Common myeloid progenitor, CD34-positive (primary cell): ENCODE measurements around the gene SLCO2B1.

Experiments
- CTCF ChIA-PET: fragments of 350-600 bp; sonication (Branson Sonifier 250); formaldehyde crosslinking; loops from one replicate; lab custom pipeline; 2021; ENCODE audit warnings: antibody characterized with exemption; lab: Charles Lee
- POLR2A ChIA-PET: fragments of 350-600 bp; sonication (Branson Sonifier 250); formaldehyde crosslinking; loops from one replicate; lab custom pipeline; 2021; ENCODE audit warnings: antibody characterized with exemption; lab: Charles Lee
- DNase-seq, 3 donors: peaks; one replicate each; pipeline versions ENCODE4 v3.0.0 to v3.0.0-alpha.2; 2013
- H3K27ac ChIP-seq, 2 experiments: 1 replicate in 1 of 2; 2 replicates in 1 of 2; pipeline ENCODE4 v1.7.0; 2013; ENCODE audit warnings: inconsistent platforms in 2 of 2, low read length in 2 of 2, mild to moderate bottlenecking in 2 of 2, low read depth in 1 of 2, moderate library complexity in 1 of 2; ENCODE audit not compliant: severe bottlenecking in 2 of 2, insufficient read depth in 1 of 2, poor library complexity in 1 of 2
- H3K27me3 ChIP-seq, 5 experiments: replicated peaks in 2 of 5; 1 replicate in 3 of 5; 2 replicates in 2 of 5; pipeline versions ENCODE4 v1.6.1 to v1.7.0; 2013; ENCODE audit warnings: low read length in 4 of 5, mild to moderate bottlenecking in 2 of 5, moderate library complexity in 2 of 5, inconsistent platforms in 1 of 5; ENCODE audit not compliant: insufficient read depth in 5 of 5, control insufficient read depth in 4 of 5
- H3K36me3 ChIP-seq, 4 experiments: 1 replicate in 2 of 4; 2 replicates in 2 of 4; pipeline versions ENCODE4 v1.6.1 to v1.7.0; 2013; ENCODE audit warnings: low read length in 3 of 4, control low read depth in 1 of 4, mild to moderate bottlenecking in 1 of 4; ENCODE audit not compliant: control insufficient read depth in 4 of 4, insufficient read depth in 4 of 4
- H3K4me1 ChIP-seq, 4 experiments: 1 replicate in 3 of 4; 2 replicates in 1 of 4; pipeline versions ENCODE4 v1.6.1 to v1.7.1; 2013; ENCODE audit warnings: low read length in 3 of 4, mild to moderate bottlenecking in 3 of 4, control low read depth in 1 of 4, inconsistent platforms in 1 of 4, moderate library complexity in 1 of 4; ENCODE audit not compliant: control insufficient read depth in 4 of 4, insufficient read depth in 4 of 4; ENCODE audit errors: control extremely low read depth in 1 of 4
- H3K4me3 ChIP-seq, 7 experiments: 1 replicate in 4 of 7; 2 replicates in 3 of 7; pipeline versions ENCODE4 v1.5.1 to v1.7.0; 2013; ENCODE audit warnings: mild to moderate bottlenecking in 7 of 7, low read length in 6 of 7, moderate library complexity in 6 of 7, inconsistent platforms in 2 of 7, low read depth in 2 of 7, control low read depth in 1 of 7; ENCODE audit not compliant: insufficient read depth in 4 of 7, control insufficient read depth in 1 of 7; ENCODE audit errors: extremely low read depth in 1 of 7
- H3K9me3 ChIP-seq, 5 experiments: 1 replicate in 4 of 5; 2 replicates in 1 of 5; pipeline versions ENCODE4 v1.6.1 to v1.7.1; 2013; ENCODE audit warnings: low read length in 4 of 5, mild to moderate bottlenecking in 2 of 5, inconsistent platforms in 1 of 5, low read depth in 1 of 5, moderate library complexity in 1 of 5; ENCODE audit not compliant: control insufficient read depth in 4 of 5, insufficient read depth in 2 of 5; ENCODE audit errors: control extremely low read depth in 1 of 5
- WGBS: methylation state at CpG from one replicate; pipeline ENCODE4 v1.1.5; 2013; ENCODE audit not compliant: insufficient coverage; 5-methylcytosine and 5-hydroxymethylcytosine counted together

SLCO2B1 gene

GRCh38 chr11:75169101-75169885 lies 18.4 kb downstream of the SLCO2B1 start:
- Histone ChIP-seq H3K4me3 (no peak overlapping the region), H3K9me3 (no peaks in the 10 kb centered on the region), H3K36me3 (no peaks in the 10 kb centered on the region), H3K4me1 (peaks cover 0 to 1% (median under 1%) of the 10 kb centered on the region in 4 experiments), H3K27me3 (no peaks in the 10 kb centered on the region), H3K27ac (no peak overlapping the region)
- DNase-seq: no peak
- ChIA-PET CTCF (interaction anchor here (0.5 to 1.9 kb wide), 6 partner anchors 13 to 55 kb away, joined by 3 to 4 read pairs (median 3); no protein-coding TSS in a partner anchor), POLR2A (no interaction called here)
- 97% methylated on average over 10 of the region's 13 CpGs for WGBS

DNA sequence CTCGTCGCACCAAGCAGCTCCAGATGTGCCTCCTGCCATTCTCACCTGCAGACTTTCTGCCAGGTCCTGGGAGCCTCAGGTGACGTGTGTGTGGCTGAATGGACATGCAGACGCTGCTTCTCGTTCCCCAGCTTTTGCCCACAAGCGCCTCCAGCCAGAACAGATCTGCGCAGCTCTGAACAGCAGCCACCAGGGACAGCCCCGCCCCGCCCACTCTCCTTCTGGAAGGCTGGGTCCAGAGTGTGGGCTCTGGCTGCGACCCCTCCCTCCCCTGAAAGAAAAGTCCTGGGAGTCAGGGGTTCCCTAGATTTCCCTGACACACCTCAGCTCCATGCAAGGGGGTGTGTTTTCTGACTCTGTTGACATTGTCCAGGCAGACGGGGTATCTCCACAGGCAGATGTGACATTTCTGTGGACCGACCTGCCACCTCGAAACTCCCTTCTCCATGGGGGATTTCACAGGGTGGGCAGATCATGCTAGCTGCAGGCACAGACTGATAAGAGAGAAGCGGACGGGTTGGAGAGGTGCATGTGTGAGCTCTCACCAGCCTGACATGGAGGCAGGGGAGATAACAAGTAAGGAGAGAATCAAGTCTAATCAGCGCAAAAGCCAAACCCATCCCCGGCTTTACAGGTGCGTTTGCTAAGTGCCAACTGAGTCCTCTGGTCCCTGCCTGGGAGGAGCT lies 19.8 kb downstream of the SLCO2B1 start:
- ChIA-PET POLR2A (no interaction called here), CTCF (interaction anchor here (1.0 to 1.9 kb wide), 9 partner anchors 10 to 70 kb away, joined by 3 to 6 read pairs (median 3); partner anchors contain the start of genes SLCO2B1 and TPBGL)
- peak in 1 of 3 donors; percentile 12 for DNase-seq
- H3K27ac ChIP-seq: no peak overlapping the region
- peaks cover 0 to 15% (median 10%) of the 10 kb centered on the region in 4 experiments for H3K4me1 ChIP-seq
- H3K27me3 ChIP-seq: no peaks in the 10 kb centered on the region
- no peaks in the 10 kb centered on the region for H3K9me3 ChIP-seq
- 90% methylated on average over 18 of the region's 18 CpGs for WGBS
- no peaks in the 10 kb centered on the region for H3K36me3 ChIP-seq
- H3K4me3 ChIP-seq: no peak overlapping the region

DNA sequence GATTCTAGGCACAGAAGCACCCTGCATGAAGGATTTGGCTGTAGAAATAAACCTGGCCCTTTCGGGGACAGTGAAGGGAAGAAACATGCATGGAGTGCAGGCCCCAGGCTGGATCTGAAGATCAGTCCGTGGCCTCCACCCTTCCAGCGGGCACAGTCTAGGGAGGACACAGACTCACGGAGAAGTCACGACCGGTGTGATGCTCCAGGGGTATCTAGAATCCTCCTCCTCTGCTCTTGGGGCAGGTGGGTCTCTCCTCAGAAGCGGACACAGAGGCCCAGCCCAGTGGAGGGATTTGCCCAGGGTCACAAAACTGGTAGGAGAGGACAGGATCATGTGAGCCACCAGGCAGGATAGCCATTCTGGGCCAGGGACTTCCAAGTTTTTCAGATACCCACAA lies 22.4 kb downstream of the SLCO2B1 start:
- no peaks in the 10 kb centered on the region for H3K27me3 ChIP-seq
- H3K4me3 ChIP-seq: no peak overlapping the region
- WGBS: 95% methylated on average over 6 of the region's 7 CpGs
- no peaks in the 10 kb centered on the region for H3K36me3 ChIP-seq
- no peak for DNase-seq
- H3K9me3 ChIP-seq: no peaks in the 10 kb centered on the region
- ChIA-PET CTCF (no interaction called here), POLR2A (no interaction called here)
- peaks cover 0 to 18% (median 10%) of the 10 kb centered on the region in 4 experiments for H3K4me1 ChIP-seq
- H3K27ac ChIP-seq: no peak overlapping the region

DNA sequence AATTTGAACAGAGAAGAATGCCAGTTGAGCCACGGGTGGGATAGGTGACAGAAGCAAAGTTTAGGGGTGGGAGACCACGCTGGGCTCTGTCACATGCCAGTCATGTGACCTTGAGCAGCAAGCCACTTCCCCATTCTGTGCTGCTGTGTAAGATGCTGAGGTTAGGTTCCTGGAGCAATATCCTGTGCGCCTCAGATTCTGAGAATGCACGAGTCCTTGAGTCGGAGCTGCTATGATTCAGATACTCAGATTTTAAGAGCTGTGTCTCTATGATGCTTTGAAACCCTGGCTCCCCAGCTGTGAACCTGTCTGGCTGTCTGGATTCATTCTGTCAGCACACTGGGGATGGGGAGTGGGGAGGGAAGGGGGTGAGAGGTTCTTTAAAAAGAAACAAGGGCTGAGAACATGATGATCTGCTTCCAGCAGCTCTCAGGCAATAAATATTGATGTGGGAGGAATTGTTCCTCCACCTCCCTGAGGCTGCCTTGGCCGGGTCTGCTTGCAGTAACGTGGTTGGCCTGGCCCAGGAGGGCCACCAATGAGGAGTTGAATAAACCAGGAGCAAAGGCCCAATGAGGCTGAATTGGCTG lies 24.0 kb downstream of the SLCO2B1 start:
- no peak overlapping the region for H3K27ac ChIP-seq

GRCh38 chr11:75182664-75183063 lies 31.8 kb downstream of the SLCO2B1 start:
- DNase-seq: no peak
- H3K4me3 ChIP-seq: no peak overlapping the region
- 29% methylated on average over 1 of the region's 3 CpGs for WGBS
- H3K27ac ChIP-seq: no peak overlapping the region
- no peaks in the 10 kb centered on the region for H3K36me3 ChIP-seq
- ChIA-PET CTCF (interaction anchor here (1.4 kb wide), 1 partner anchor 12 kb away, joined by 4 read pairs; no protein-coding TSS in a partner anchor), POLR2A (interaction anchor here (0.6 kb wide), 1 partner anchor 158 kb away, joined by 11 read pairs; no protein-coding TSS in a partner anchor)
- no peaks in the 10 kb centered on the region for H3K9me3 ChIP-seq
- peaks cover 0 to 9% (median 0%) of the 10 kb centered on the region in 4 experiments for H3K4me1 ChIP-seq
- H3K27me3 ChIP-seq: peaks cover 0 to 9% (median 4%) of the 10 kb centered on the region in 5 experiments

More for the DNA sequence above, 24.0 kb downstream of the SLCO2B1 start:
- POLR2A ChIA-PET: interaction anchor here (0.5 kb wide), 1 partner anchor 33 kb away, joined by 3 read pairs; no protein-coding TSS in a partner anchor
- Histone ChIP-seq H3K36me3 (no peaks in the 10 kb centered on the region), H3K27me3 (no peaks in the 10 kb centered on the region), H3K9me3 (no peaks in the 10 kb centered on the region), H3K4me3 (no peak overlapping the region), H3K4me1 (peaks cover 0 to 18% (median 10%) of the 10 kb centered on the region in 4 experiments)
- WGBS: 0% methylated on average over 4 of the region's 7 CpGs
- CTCF ChIA-PET: interaction anchor here (0.8 to 1.1 kb wide), 4 partner anchors 11 to 33 kb away, joined by 3 to 5 read pairs (median 3); no protein-coding TSS in a partner anchor
- peak; percentile 70 to 90 (median 87) for DNase-seq

DNA sequence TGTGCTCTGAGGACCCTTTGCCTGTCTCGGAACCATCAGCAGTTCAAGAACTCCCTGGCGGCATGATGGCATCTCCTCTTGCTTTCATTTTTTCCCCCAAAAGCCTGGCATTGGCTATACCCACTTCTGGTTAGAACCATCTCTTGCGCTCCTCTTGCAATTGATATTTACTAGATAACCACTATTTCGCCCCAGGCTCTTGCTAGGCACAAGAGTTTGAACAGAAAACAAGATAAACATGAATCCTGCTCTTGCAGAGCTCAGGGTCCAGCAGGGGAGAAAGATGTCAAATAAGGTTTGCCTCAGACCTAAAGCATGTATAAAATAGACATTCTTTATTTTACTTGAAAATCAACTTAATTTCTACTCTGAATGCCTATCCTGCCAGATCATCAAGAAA lies 33.1 kb downstream of the SLCO2B1 start:
- H3K27ac ChIP-seq: no peak overlapping the region
- H3K36me3 ChIP-seq: no peaks in the 10 kb centered on the region
- no peak for DNase-seq
- peaks cover 0 to 9% (median 4%) of the 10 kb centered on the region in 5 experiments for H3K27me3 ChIP-seq
- CTCF ChIA-PET: interaction anchor here (1.5 kb wide), 1 partner anchor 21 kb away, joined by 5 read pairs; no protein-coding TSS in a partner anchor
- WGBS: 100% methylated on average over 4 of the region's 4 CpGs
- no peaks in the 10 kb centered on the region for H3K9me3 ChIP-seq
- no peak overlapping the region for H3K4me3 ChIP-seq
- peaks cover 0 to 14% (median 0%) of the 10 kb centered on the region in 4 experiments for H3K4me1 ChIP-seq
- POLR2A ChIA-PET: no interaction called here
